A549 (cell line): Measurements from ENCODE around the gene SEC16A.

ENCODE experiments used
- KDM1A ChIP-seq: fragments of 200-600 bp; sonication (generic); IDR thresholded peaks from 2 replicates; pipeline ENCODE4 v1.6.1; 2016; ENCODE audit warnings: low read depth, mild to moderate bottlenecking
- MAFK ChIP-seq: fragments of 450-650 bp; IDR thresholded peaks from 2 replicates; pipeline ENCODE4 v1.6.1; 2014; ENCODE audit not compliant: partially characterized antibody
- NPAS2 ChIP-seq: fragments of 250-450 bp; sonication (Bioruptor Pico); IDR thresholded peaks from 2 replicates; pipeline ENCODE4 v1.8.0; 2022; ENCODE audit warnings: mild to moderate bottlenecking, moderate library complexity, borderline replicate concordance
- PHF8 ChIP-seq: fragments of 200-600 bp; sonication (generic); IDR thresholded peaks from 2 replicates; pipeline ENCODE4 v1.6.1; 2016; ENCODE audit warnings: low read depth, mild to moderate bottlenecking, antibody characterized with exemption, moderate library complexity, borderline replicate concordance
- POLR2A ChIP-seq: IDR thresholded peaks from 2 replicates; pipeline ENCODE4 v1.6.1; 2012; ENCODE audit warnings: mild to moderate bottlenecking, low read length
- RAD21 ChIP-seq, 2 experiments: fragments of >200 bp in 1 of 2; sonication (Bioruptor Twin) in 1 of 2; formaldehyde crosslinking in 1 of 2; IDR thresholded peaks in 1 of 2; conservative IDR thresholded peaks in 1 of 2; 2 replicates in 1 of 2; 3 replicates in 1 of 2; pipeline ENCODE4 v1.6.1; 2012 to 2018; ENCODE audit warnings: inconsistent platforms in 1 of 2
- RFX5 ChIP-seq: fragments of 450-650 bp; IDR thresholded peaks from 2 replicates; pipeline ENCODE4 v1.7.1; 2014; ENCODE audit warnings: antibody characterized with exemption, mild to moderate bottlenecking, moderate library complexity
- SMC3 ChIP-seq: fragments of >200 bp; sonication (Bioruptor Twin); formaldehyde crosslinking; IDR thresholded peaks from 3 replicates; pipeline ENCODE4 v1.6.1; 2018; ENCODE audit warnings: inconsistent platforms
- SREBF2 ChIP-seq: fragments of 450-650 bp; IDR thresholded peaks from 2 replicates; pipeline ENCODE4 v1.6.1; 2014; ENCODE audit warnings: mild to moderate bottlenecking, moderate library complexity
- TF ChIP-seq, protein P1 (sequence below): fragments of >200 bp; sonication (Bioruptor Twin); formaldehyde crosslinking; IDR thresholded peaks from 3 replicates; pipeline ENCODE4 v1.5.1; 2016

DNA sequence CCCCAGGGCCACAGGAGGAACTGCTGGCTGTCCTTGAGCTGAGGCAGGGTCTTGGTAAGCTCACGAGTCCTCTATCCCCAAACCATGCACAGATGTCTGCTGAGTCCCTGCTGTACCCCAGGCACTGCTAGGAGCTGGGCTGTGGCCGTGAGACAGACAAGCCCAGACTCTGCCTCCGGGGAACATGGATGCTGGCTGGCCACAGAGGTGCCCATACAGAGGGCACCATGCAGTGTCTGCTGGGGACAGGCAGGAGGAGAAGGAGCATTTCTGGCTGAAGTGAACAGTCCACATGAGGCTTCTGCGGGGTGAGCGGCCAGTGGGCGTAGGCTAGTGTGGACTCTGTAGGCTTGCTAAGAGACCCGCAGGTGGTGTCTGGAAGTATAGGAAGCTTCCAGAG lies 4.8 kb upstream of the SEC16A start:
- no peak for TF ChIP-seq MAFK
- TF ChIP-seq, protein P1, sequence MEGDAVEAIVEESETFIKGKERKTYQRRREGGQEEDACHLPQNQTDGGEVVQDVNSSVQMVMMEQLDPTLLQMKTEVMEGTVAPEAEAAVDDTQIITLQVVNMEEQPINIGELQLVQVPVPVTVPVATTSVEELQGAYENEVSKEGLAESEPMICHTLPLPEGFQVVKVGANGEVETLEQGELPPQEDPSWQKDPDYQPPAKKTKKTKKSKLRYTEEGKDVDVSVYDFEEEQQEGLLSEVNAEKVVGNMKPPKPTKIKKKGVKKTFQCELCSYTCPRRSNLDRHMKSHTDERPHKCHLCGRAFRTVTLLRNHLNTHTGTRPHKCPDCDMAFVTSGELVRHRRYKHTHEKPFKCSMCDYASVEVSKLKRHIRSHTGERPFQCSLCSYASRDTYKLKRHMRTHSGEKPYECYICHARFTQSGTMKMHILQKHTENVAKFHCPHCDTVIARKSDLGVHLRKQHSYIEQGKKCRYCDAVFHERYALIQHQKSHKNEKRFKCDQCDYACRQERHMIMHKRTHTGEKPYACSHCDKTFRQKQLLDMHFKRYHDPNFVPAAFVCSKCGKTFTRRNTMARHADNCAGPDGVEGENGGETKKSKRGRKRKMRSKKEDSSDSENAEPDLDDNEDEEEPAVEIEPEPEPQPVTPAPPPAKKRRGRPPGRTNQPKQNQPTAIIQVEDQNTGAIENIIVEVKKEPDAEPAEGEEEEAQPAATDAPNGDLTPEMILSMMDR, result no peak
- TF ChIP-seq POLR2A, result no peak
- TF ChIP-seq SMC3, result no peak
- TF ChIP-seq SREBF2, result no peak
- no peak for TF ChIP-seq KDM1A
- no peak for TF ChIP-seq NPAS2 (CRISPR knock-in tag)
- no peak for TF ChIP-seq RAD21 (conservative IDR thresholded peaks at IDR 0.05 in 1 of 2, IDR thresholded peaks at IDR 0.05 in 1 of 2)
- no peak for TF ChIP-seq RFX5
- no peak for TF ChIP-seq PHF8
